Esophagus muscularis mucosa (tissue), 3 donors: Measurements from ENCODE around the gene PLEKHG3.

ENCODE experiments used
- POLR2A ChIP-seq: fragments of 450-650 bp; IDR thresholded peaks from one replicate; pipeline ENCODE4 v1.6.1; 2017; ENCODE audit warnings: antibody characterized with exemption, moderate library complexity, mild to moderate bottlenecking, low read depth
- TF ChIP-seq, protein P1 (sequence below), 3 experiments: fragments of 200-600 bp in 2 of 3; fragments of 450-650 bp in 1 of 3; sonication (generic) in 2 of 3; IDR thresholded peaks; one replicate each; pipeline ENCODE4 v1.5.1; 2017 to 2019; ENCODE audit warnings: antibody characterized with exemption in 3 of 3, mild to moderate bottlenecking in 2 of 3, moderate library complexity in 1 of 3

DNA sequence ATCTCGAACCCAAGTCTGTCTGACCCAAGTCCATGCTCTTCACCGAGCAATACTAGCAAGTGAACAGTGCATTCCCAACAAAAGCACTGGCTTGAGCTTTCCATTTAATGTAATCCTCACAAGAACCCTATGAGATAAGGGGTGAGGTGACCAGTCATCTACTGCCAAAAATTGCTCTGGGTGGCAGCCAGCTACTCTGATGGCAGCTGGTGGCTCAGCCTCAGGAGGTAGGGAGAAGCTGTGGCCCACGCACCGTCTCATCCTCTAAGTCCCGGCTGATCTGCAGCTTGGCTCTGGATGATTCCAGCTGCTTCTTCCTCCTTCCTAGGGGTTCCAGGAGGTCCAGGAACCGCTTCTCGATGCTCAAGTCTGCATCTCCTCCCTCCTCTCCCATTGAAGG is 75.2 kb downstream of the PLEKHG3 start:
- no peak for TF ChIP-seq POLR2A
- TF ChIP-seq, protein P1, sequence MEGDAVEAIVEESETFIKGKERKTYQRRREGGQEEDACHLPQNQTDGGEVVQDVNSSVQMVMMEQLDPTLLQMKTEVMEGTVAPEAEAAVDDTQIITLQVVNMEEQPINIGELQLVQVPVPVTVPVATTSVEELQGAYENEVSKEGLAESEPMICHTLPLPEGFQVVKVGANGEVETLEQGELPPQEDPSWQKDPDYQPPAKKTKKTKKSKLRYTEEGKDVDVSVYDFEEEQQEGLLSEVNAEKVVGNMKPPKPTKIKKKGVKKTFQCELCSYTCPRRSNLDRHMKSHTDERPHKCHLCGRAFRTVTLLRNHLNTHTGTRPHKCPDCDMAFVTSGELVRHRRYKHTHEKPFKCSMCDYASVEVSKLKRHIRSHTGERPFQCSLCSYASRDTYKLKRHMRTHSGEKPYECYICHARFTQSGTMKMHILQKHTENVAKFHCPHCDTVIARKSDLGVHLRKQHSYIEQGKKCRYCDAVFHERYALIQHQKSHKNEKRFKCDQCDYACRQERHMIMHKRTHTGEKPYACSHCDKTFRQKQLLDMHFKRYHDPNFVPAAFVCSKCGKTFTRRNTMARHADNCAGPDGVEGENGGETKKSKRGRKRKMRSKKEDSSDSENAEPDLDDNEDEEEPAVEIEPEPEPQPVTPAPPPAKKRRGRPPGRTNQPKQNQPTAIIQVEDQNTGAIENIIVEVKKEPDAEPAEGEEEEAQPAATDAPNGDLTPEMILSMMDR (IDR thresholded peaks at IDR 0.05), result no peak
